Suppressor macrophage (primary cell): Measurements from ENCODE around the gene CYYR1.
A peak's percentile ranks its signal among the peaks of the same experiment; 100 is the strongest.
"Not testable (repeated sequence)": the region's sequence is repeated elsewhere in the genome, so short reads cannot be mapped to it uniquely, and the experiment has no call there.

Experiments used
- DNase-seq, 4 experiments: peaks; one replicate each; pipeline ENCODE4 v3.0.0-alpha.2; 2020 to 2022

The CYYR1 gene

DNA sequence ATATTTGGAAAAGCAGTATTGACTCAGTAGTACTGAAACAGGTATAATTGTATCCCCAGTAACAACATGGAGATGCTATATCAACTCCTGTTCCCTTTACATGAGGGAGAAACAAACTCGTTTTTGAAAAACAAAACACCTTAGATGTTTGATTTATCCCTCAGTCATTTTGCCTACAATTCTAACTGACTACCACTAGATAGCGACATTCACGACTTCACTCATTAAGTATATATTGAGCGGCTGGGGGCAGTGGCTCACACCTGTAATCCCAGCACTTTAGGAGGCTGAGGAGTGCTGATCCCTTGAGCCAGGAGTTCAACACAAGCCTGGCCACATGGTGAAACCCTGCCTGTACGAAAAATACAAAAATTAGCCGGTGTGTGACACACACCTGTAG lies 83.3 kb downstream of the CYYR1 start:
- no peak for DNase-seq

DNA sequence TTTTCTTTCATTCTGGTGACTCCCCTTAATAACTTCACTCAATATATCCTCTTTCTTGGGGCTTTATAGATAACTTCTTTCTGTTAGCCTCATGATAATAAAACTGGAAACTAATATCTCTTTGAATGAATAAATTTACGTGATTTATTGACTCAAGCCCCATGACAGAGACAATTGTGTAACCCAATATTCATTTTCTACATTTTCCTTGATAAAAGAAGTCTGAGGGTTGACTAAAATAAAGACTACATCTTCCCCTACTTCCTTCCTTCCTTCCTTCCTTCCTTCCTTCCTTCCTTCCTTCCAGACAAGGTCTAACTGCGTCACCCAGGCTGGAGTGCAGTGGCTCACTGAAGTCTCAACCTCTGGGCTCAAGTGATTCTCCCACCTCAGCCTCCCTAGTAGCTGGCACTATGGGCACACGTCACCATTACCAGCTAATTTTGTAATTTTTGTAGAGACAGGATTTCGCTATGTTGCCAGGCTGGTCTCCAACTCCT lies 85.1 kb downstream of the CYYR1 start:
- no peak for DNase-seq

DNA sequence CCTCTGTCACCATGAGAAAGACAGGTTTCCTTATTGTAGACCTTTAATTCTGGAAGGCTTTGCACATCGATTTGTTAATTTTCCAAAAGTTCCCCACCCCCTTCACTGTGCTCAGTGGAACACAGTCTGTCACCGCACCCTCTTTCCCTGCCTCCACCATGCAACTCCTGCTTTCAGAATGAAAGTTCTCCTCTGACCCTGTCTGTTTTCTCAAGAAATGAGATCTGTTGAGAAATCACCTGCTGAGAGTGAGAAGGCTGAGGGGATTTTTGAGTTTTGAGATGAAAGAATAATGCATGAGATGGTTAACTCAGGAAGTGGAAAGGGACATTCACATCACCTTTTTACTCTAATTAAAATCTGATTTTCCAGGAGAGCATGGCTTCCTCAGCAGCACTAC lies 99.6 kb downstream of the CYYR1 start:
- DNase-seq = no peak

DNA sequence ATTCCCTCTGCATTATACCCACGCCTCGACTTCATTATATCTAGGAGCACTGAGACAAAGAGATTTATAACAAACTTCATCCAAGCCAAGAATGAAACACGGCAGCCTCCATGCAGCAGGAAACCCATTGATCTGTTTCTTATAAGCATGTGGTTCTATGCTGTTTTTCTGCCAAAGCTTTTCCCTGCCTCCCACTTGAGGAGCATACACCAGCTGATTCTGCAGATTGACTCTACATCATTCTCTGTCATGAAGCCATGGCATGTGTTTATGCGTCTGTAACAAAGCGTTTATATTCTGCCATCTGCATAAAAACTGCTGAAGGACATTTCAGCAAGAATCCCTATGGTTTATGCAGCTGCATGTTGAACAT lies 102.0 kb downstream of the CYYR1 start:
- no peak for DNase-seq

DNA sequence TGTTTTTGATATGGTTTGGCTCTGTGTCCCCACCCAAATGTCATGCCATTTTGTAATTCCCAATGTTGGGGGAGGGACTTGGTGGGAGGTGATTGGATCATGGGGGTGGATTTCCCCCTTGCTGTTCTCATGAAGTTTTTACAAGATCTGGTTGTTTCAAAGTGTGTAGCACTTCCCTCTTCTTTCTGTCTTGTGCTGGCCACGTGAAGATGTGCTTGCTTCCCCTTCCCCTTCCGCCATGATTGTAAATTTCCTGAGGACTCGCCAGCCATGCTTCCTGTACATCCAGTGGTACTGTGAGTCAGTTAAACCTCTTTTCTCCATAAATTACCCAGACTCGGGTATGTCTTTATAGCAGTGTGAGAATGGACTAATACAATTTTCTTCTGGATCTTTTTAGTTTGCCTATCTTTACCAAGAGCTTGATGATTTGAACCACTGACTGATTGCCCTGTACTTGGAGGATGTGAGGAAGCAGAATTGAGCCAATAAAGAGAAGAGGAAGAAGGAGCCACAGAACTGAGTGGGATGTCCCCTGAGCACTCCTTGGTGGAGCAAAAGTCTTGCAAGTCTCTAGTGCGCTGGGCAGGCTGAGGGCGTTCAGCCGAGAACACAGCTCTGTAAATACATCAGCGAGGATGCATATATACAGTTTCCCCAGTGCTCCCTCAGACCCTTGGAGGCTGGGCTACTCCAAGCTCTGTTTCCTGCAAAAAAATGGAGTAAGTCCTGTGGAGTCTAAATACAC lies 102.6 kb downstream of the CYYR1 start:
- peak; percentile 10 to 43 (median 18) for DNase-seq

DNA sequence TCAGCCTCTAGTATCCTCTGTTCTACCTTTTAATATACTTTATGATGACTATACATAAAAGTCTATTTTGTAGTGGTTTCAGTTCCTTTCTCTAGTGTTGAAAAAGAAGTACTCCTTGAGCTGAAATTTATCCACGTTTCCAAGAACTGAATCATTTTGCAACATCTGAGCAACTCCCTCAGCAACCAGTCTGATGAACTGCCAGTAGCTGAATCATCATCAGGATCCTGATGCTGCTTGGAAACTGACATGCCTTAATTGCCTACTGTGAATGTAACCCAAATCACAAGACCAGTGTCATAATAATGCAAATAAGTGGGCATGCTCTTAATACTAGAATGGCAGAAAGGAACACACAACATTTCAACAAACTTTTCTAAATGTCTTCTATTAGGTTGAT lies 103.3 kb downstream of the CYYR1 start:
- DNase-seq = peak; percentile 37 to 79 (median 61)

DNA sequence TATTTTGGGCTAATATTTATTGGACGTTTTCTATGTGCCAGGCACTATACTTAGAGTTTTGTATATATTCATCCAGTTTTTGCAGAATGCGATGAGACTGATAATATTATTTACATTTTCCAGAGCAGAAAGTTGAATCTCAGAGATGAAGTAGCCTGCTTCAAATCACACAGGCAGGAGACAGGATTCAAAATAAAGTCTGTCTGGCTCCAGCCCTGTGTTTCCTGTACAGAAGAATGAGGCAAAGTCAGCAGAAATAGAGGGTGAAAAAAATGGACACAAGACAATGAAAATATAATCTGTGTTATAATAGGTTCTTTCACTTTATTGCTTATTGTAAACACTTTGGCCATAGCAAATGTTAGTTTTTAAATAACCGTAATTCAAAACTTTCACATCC lies 107.2 kb downstream of the CYYR1 start:
- DNase-seq = no peak

DNA sequence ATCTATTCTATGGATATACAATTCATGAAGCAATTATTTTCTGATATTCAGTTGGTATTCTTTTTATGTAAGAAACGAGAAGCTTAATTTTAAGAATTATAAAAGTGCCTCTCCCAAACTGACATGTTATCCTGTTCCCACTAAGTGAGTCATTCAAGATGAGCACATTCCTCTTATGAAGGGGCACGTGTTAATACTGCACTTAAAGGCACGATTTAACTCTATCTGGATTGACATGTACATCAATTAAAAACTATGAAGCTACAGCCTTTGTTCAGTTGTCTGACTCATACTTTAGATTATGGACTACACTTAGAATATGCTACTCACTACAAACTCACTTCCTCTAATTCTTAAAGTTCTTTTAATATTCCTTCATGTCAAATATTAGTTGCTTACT lies 111.6 kb downstream of the CYYR1 start:
- DNase-seq = no peak

DNA sequence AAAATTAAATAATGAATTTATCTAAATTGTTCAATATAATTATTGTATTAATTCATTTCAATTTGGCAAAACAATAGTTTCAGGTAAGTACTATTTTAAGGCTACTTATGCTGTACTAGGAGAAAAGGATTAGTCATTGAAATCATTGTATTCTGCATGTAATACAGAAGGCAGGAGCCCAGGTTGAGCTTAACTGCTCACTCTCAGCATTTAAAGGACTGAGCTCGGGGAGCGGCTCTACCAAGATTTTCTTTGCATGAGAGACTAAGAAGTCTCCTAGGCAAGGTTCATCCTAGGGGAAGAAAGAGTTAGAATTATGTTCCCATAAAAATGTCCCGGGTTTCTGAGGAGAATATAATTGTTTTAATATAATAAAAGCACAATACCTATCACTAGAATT lies 112.5 kb downstream of the CYYR1 start:
- no peak for DNase-seq

DNA sequence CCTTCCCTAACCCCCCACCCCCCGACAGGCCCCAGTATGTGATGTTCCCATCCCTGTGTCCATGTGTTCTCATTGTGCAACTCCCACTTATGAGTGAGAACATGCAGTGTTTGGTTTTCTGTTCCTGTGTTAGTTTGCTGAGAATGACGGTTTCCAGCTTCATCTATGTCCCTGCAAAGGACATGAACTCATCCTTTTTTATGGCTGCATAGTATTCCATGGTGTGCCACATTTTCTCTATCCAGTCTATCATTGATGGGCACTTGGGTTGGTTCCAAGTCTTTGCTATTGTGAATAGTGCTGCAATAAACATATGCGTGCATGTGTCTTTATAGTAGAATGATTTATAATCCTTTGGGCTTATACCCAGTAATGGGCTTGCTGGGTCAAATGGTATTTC lies 114.2 kb downstream of the CYYR1 start:
- DNase-seq = not testable (repeated sequence)

DNA sequence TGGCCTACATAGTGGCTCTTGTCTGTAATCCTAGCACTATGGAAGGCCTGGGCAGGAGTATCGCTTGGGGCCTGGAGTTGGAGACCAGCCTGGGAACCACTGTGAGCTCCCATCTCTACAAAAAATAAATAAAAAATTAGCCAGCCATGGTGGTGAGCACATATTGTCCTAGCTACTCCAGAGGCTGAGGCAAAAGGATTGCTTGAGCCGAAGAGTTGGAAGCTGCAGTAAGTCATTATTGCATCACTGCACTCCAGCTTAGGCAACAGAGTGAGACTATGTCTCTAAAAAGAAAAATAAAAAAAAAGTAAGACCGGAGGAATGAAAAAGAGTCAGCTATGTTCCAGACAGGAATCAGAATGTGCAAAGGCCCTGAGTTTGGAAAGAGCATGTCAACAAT lies 115.3 kb downstream of the CYYR1 start:
- DNase-seq = no peak

DNA sequence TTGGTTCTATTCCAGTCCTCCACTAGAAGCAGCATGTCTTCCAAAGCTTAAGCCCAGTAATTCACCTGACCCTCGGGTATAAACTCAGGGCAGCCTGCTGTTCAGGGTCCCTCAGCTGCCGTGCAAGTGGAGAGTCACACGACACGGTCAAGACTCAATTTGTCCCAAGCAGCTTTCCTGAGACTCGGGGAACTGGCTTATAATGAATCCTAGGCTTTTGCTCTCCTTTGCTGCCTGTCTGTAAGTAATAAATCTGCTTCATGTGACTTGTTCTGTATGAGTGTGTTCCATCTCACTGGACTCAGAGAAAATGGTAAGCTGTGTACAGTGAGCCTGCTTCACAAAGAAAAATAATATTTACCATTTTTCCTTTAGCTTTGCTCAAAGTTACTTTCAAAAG lies 119.8 kb downstream of the CYYR1 start:
- DNase-seq = no peak

DNA sequence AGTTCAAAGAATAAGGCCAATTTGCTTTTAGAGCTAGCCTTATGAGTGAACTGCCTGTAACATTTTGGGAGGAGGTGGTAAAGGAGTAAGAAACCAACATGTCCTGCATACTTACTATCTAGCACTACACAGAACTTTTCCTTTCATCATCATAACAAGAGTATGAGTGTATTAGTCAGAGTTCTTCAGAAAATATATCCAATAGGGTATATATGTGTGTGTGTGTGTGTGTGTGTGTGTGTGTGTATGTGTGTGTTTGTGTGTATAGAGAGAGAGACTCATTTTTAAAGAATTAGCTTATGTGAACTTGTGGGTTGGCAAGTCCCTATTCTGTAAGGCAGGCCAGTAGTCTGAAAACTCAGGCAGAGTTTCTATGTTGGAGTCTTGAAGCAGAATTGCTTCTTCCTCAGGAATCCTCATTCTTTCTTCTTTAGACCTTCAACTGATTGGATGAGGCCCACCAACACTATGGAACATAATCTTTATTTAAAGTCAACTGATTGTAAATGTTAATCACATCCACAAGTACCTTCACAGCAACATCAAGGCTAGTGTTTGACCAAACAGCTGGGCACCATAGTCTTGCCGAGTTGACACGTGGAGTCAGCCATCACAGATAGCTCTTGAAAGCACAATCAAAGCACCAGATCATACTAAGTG lies 121.9 kb downstream of the CYYR1 start:
- no peak for DNase-seq

DNA sequence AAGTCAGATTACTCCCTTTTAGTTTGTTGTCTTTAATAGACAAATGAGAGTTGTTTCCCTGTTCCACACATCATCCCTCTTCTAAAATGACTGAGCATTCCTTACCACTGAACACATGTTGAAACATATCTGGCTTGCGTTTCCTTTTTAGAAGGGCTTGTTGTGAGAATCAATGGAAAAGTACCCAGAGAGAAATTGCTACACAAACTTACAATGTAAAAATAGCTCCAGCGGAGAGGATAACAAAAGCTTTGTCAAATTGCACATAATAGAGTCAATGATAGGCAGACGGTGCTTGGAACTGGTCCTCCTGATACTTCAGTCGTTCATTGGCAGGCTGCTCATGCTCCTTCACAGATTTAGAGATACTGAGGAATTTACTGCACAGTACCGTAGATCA lies 123.9 kb downstream of the CYYR1 start:
- DNase-seq = no peak

DNA sequence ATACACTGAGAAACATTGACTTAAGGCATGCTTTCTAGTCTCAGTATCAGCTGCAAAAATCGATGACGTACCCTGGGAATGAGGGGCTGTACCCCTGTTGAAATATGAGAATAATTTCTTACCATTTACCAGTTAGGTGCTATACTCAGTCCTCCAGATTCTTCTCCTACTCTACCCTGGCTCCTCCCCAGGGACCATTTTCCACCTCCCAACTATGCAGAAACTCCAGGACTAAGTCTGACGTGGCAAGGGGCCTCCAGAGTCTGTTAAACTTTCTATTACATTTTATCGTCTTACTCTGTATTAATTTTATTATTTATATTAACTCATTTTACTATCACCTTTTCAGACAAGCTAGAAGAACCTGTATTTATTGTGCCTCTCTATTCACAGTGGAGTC lies 124.3 kb downstream of the CYYR1 start:
- DNase-seq = no peak

DNA sequence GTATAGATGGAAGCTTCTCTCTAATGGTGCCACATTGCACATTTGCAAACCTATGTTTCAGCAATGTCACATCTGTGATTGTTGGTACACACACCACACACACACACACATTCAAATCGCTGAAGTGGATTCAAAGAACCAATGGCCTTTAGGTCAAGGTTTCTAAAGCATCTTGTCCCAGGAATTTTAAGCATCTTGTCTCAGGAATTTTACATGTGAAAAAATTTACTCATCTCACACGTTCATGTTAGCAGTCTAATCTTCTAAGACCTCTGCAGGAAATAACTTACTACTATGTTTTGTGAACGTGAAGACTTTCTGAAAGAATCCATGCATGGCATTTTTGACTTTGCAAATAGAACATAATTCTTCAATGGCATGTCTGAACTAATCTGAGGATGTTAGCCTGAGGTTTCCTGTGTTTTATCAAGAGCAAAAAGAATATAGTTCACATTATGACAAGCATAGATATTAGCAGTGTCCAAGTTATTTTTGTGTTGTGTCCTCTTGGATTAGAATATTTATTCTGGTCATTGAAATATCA lies 125.1 kb downstream of the CYYR1 start:
- no peak for DNase-seq

DNA sequence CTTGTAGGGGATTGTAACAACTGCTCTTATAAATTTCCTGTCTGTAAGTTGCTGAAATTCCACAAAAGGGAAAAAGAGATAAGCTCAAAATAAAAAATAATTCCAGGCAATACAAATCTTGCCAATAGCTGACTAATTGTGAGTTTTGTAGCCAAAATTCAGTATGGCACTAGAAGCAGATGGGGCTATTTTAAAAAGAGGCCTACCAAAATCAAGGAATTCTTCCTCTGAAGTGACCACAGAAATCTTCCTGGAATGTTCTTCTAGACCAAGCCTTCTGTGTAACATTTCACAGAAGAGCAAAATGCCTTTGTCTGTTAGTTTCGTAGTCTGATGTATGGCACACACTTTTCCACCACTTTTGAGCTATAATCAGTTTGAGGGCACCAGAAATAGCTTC lies 127.6 kb downstream of the CYYR1 start:
- DNase-seq = no peak

DNA sequence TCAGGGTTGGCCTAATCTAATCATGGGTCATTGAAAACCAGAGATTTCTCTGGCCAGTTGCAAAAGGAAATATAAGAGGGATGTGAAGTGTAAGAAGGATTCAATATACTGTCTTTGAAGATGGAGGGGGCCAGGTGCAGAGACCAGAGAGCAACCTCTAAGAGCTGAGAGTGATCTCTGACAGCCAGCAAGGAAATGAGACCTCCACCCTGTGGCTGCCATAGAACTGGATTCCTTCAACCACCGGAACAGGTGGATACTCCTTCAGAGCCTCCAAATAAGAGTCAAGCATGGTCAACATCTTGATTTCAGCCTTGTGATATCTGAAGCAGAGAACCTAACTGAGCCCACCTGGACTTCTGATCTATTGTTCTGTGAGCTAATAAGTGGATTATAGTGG lies 128.4 kb downstream of the CYYR1 start:
- no peak for DNase-seq

DNA sequence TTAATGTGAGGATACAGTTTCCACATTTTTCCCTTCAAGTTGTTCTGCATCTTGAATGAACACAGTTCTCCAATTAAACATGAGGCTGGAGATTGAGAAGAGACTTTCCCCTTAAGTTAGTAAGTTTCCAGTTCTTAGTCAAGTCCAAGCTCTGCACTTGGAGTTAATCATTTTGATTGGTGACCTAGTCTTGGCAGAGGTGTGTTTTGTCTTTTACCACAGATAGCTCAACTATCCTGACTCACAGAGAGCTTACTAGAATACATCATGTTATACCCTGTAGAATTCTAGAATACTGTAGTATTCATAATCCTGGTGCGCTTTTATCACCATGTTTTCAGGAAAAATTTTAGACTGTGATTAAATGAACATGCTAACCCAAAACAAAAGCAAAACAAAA lies 129.2 kb downstream of the CYYR1 start:
- DNase-seq = no peak

DNA sequence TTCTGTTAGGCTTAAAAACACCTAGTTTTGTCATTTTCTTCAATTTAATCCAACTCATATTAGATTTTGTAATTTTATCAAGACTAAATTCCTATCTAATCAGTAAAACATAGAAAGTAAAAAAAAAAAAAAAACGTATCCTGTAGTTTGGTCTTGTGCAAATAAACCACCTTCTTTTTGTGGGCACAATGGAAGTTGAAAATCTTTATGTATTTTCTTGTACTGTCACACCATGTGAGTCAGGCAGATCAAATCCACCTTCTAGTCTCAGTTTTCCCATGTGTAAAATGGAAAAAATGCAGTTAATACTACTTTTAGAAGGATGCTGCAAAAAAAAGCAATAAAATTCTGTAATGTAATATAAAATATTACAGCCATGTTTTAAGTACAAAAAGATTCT lies 129.8 kb downstream of the CYYR1 start:
- DNase-seq = no peak

DNA sequence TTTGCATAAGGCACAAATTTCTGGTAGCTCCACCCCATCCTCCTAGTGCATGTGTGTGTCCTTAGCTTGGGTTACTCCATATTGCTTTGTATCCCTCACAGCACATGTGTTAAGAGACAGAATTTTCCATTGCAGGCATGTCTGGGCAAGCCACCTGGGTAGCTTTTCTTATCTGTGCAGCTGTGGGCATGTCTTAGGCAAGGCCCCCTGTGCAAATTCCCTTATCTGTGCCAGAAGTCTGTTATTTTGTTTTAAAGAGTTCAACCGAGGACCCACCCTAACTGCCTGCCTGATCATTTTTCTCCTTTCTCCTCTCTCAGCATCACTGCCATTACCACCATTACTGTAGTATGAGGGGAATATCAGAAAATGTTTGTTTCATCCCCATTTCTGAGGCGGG lies 131.9 kb downstream of the CYYR1 start:
- no peak for DNase-seq

DNA sequence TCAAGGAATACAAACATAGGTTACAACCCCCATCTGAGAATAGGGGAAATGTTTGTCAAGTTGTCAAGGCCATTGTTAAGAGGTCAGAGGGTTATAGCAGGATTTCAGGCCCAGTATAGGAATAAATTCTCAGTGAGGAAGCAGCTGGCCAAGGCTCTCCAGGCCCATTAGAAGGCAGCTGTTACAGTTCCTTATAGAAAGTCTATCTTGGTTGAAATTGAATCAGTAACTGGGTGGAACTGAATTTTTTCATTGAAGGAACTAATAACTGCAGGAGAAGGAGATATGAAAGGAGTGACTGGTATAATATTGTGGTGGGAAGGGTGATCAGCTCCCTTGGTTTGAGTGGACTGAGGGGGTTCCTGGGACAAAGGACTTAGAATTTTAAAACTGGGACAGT lies 134.1 kb downstream of the CYYR1 start:
- no peak for DNase-seq

DNA sequence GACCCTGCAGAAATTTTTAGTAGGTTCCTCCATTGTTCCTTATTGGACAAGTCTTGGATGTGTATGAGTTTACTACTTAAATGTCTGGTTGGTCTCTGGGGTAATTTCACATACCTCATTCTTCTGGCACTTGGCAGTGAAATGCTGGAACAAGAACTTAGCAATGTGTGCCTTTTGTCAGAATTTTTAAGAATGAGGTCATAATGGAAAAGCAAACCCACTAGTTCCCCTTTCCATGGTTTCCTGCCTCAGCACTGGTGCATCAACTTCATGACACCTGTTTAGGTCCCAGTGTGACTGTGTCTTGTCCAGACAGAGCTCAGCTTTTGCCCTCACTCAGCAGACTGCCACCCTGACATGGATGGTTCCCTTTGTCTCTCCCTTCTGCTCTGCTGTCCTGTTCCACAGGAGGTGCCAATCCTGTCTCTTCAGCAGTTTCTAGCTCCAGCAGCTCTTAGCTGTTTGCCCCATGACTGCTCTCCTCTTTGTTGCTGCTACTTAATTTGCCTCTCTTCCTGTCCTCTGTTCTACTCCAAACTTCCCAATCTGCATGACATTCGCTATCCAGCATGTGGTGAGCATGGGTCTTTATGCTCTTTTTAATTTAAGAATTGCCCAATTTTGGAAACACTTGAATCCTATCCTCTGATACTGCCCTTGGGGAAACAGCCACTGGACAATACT lies 135.6 kb downstream of the CYYR1 start:
- peak in 3 of 4 experiments; percentile 7 to 21 (median 17) for DNase-seq

DNA sequence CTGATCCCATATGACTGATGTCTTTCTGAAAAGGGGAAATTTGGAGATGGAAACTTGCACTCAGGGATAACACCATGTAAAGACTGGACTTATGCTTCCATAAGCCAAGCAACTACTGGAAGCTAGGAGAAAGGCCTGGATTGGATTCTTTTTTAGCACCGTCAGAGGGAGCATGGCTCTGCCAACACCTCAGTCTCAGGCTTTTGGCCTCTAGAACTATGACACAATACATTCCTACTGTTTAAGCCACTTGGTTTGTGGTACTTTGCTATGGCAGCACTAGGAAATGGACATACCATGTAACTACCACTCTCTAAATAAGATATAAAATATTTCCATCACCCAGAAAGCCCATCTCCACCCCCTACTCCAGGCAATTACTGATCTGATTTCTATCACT lies 139.7 kb downstream of the CYYR1 start:
- no peak for DNase-seq
